ENCODE results near the gene ORC3.
A peak's percentile ranks its signal among the peaks of the same experiment; 100 is the strongest.

Gene ORC3

GRCh38 chr6:87589693-87590416, at the start of gene ORC3, which contains the start of gene RARS2:
ORC3 (plus strand) TSS chr6:87590135; CDS start chr6:87590169, 34 bp downstream.
RARS2 (minus strand) TSS chr6:87589987; CDS start chr6:87589957, 30 bp downstream.
- peak; percentile 92 to 96 for DNase-seq

- DNase-seq, result no peak
These were observed 49.4 kb upstream of the ORC3 start for GRCh38 chr6:87540539-87540938.

GRCh38 chr6:87541041-87541440, 48.9 kb upstream of the ORC3 start:
- no peak for DNase-seq

GRCh38 chr6:87541744-87542143, 48.2 kb upstream of the ORC3 start:
- no peak for DNase-seq

GRCh38 chr6:87543696-87544473, 46.0 kb upstream of the ORC3 start:
- no peak for DNase-seq

- DNase-seq, result no peak
These were observed 45.5 kb upstream of the ORC3 start for GRCh38 chr6:87544474-87544735.

GRCh38 chr6:87551799-87552198, 38.1 kb upstream of the ORC3 start:
- no peak for DNase-seq

GRCh38 chr6:87553159-87553765, 36.7 kb upstream of the ORC3 start:
- DNase-seq, result no peak

GRCh38 chr6:87555506-87555905, 34.4 kb upstream of the ORC3 start:
- no peak for DNase-seq

- DNase-seq, result no peak
These were observed 31.5 kb upstream of the ORC3 start for GRCh38 chr6:87558446-87558845.

- DNase-seq, result no peak
These were observed 28.9 kb upstream of the ORC3 start for GRCh38 chr6:87561017-87561416.

- no peak for DNase-seq
These were observed 17.9 kb upstream of the ORC3 start for GRCh38 chr6:87572021-87572420.

GRCh38 chr6:87572883-87573282, 17.1 kb upstream of the ORC3 start:
- DNase-seq, result no peak

GRCh38 chr6:87573307-87574024, 16.5 kb upstream of the ORC3 start:
- no peak for DNase-seq

GRCh38 chr6:87574237-87574804, 15.6 kb upstream of the ORC3 start:
- peak; percentile 30 to 43 for DNase-seq

- peak in 1 of 2 experiments; percentile 8 for DNase-seq
These were observed 14.5 kb upstream of the ORC3 start for GRCh38 chr6:87575423-87575822.

- DNase-seq, result no peak
These were observed 6.1 kb upstream of the ORC3 start for GRCh38 chr6:87583822-87584221.

- no peak for DNase-seq
These were observed 3.4 kb upstream of the ORC3 start for GRCh38 chr6:87586371-87587077.

GRCh38 chr6:87588756-87589407, 1.1 kb upstream of the ORC3 start:
- DNase-seq, result no peak

GRCh38 chr6:87590417-87590880, 514 bp downstream of the ORC3 start:
- DNase-seq, result no peak

GRCh38 chr6:87590990-87591389, 1.1 kb downstream of the ORC3 start:
- DNase-seq, result no peak

- no peak for DNase-seq
These were observed 10.6 kb downstream of the ORC3 start for GRCh38 chr6:87600576-87600975.

All from SHP77 (cell line).